GM18511 (cell line): Measurements from ENCODE around the gene UBE2K.
"Not testable (repeated sequence)": the region's sequence is repeated elsewhere in the genome, so short reads cannot be mapped to it uniquely, and the experiment has no call there.

Experiments used
- ATAC-seq: cut with Tn5 transposase; IDR thresholded peaks from one replicate; pipeline ENCODE4 v1.9.1; 2021; ENCODE audit warnings: mild to moderate bottlenecking, moderate library complexity; ENCODE audit not compliant: unreplicated experiment

The UBE2K gene

GRCh38 chr4:39687014-39687413, 10.9 kb upstream of the UBE2K start:
- ATAC-seq, result no peak

- no peak for ATAC-seq
Measured at GRCh38 chr4:39689970-39690369, 8.0 kb upstream of the UBE2K start.

- ATAC-seq, result peak; percentile 43
Measured at GRCh38 chr4:39698424-39699009, 581 bp downstream of the UBE2K start.

GRCh38 chr4:39699687-39700409, 1.9 kb downstream of the UBE2K start:
- ATAC-seq, result no peak

- no peak for ATAC-seq
Measured at GRCh38 chr4:39700554-39700953, 2.6 kb downstream of the UBE2K start.

GRCh38 chr4:39702716-39703115, 4.8 kb downstream of the UBE2K start:
- ATAC-seq, result no peak

GRCh38 chr4:39704789-39705188, 6.9 kb downstream of the UBE2K start:
- not testable (repeated sequence) for ATAC-seq

- no peak for ATAC-seq
Measured at GRCh38 chr4:39706334-39706733, 8.4 kb downstream of the UBE2K start.

GRCh38 chr4:39706741-39707511, 9.0 kb downstream of the UBE2K start:
- no peak for ATAC-seq

GRCh38 chr4:39710098-39710896, 12.4 kb downstream of the UBE2K start:
- ATAC-seq, result no peak

GRCh38 chr4:39712819-39713607, 15.1 kb downstream of the UBE2K start:
- no peak for ATAC-seq

GRCh38 chr4:39713691-39714090, 15.8 kb downstream of the UBE2K start:
- ATAC-seq, result peak; percentile 59

GRCh38 chr4:39714166-39714565, 16.2 kb downstream of the UBE2K start:
- ATAC-seq, result no peak

GRCh38 chr4:39715788-39716187, 17.9 kb downstream of the UBE2K start:
- no peak for ATAC-seq

- no peak for ATAC-seq
Measured at GRCh38 chr4:39716356-39716755, 18.4 kb downstream of the UBE2K start.

- not testable (repeated sequence) for ATAC-seq
Measured at GRCh38 chr4:39717743-39718142, 19.8 kb downstream of the UBE2K start.

- no peak for ATAC-seq
Measured at GRCh38 chr4:39718366-39719323, 20.7 kb downstream of the UBE2K start.

- ATAC-seq, result no peak
Measured at GRCh38 chr4:39719804-39720580, 22.1 kb downstream of the UBE2K start.
